ENCODE data around the gene ATP6V0B. TPM values are rescaled to one million over a fixed set of nuclear protein-coding genes. Genes with fewer than 3 reads are reported as not detected.

Gene ATP6V0B
- total and polyA plus RNA-seq, 2 experiments from 2014 or later: 112 to 142 TPM

- DNase-seq (ENCODE audit: low spot score) (no peak), ATAC-seq (no peak)
- Histone ChIP-seq H3K27ac (ENCODE audit: low read depth) (no peak overlapping the region), H3K27me3 (ENCODE audit: insufficient read depth) (no peaks in the 10 kb centered on the region), H3K4me3 (no peak overlapping the region), H3K9me2 (ENCODE audit: insufficient read depth) (no peaks in the 10 kb centered on the region), H3K36me3 (ENCODE audit: insufficient read depth) (no peaks in the 10 kb centered on the region), H4K20me1 (replicated peaks; ENCODE audit: insufficient read depth) (no peaks in the 10 kb centered on the region; the same call in 1 of the 2 replicates), H3K4me1 (ENCODE audit: insufficient read depth) (peaks cover 9% of the 10 kb centered on the region), H3K4me2 (no peak overlapping the region), H3F3A (replicated peaks; ENCODE audit: low read depth) (0 out of 2 replicates have a peak, but pooled peaks cover 5% of the 10 kb centered on the region), H3K79me2 (replicated peaks; ENCODE audit: insufficient read depth) (peaks cover 4% of the 10 kb centered on the region; the same call in 1 of the 2 replicates), H2AFZ (no peak overlapping the region)
- H3K36me3 Mint-ChIP-seq (ENCODE audit: low read depth): no peaks in the 10 kb centered on the region; the same call in 2 of the 3 replicates
- H3K27ac Mint-ChIP-seq: no peak overlapping the region
- H3K4me1 Mint-ChIP-seq: peaks cover 28% of the 10 kb centered on the region
- H3K27me3 Mint-ChIP-seq (ENCODE audit: insufficient read depth, low read depth, poor library complexity): peaks cover 7% of the 10 kb centered on the region
- TF ChIP-seq ZNF331 (CRISPR knock-in tag; IDR thresholded peaks at IDR 0.05; ENCODE audit: low read depth) (no peak), JUNB (IDR thresholded peaks at IDR 0.05; ENCODE audit: unreplicated experiment) (no peak), ETS1 (IDR thresholded peaks at IDR 0.05) (no peak), CTCF (conservative IDR thresholded peaks at IDR 0.05; ENCODE audit: low read depth in 2 of 2) (no peak), CREB1 (CRISPR knock-in tag; IDR thresholded peaks at IDR 0.05; ENCODE audit: low read depth) (no peak), STAT1 (IDR thresholded peaks at IDR 0.05; ENCODE audit: unreplicated experiment) (no peak), EZH2phosphoT487 (IDR thresholded peaks at IDR 0.05; ENCODE audit: unreplicated experiment) (no peak), NANOG (IDR thresholded peaks at IDR 0.05; ENCODE audit: borderline replicate concordance) (no peak), POLR2AphosphoS5 (IDR thresholded peaks at IDR 0.05; ENCODE audit: low read depth) (no peak), REST (IDR thresholded peaks at IDR 0.05; ENCODE audit: unreplicated experiment) (no peak), ZNF462 (CRISPR knock-in tag; IDR thresholded peaks at IDR 0.05) (no peak), EZH2 (IDR thresholded peaks at IDR 0.05; ENCODE audit: low read depth, unreplicated experiment) (no peak)
- H3K9me3 Mint-ChIP-seq: no peaks in the 10 kb centered on the region
- no peak overlapping the region for H3K4me3 Mint-ChIP-seq
These were observed 25.1 kb upstream of the ATP6V0B start for GRCh38 chr1:43949678-43950077.
